GM19238 (cell line): ENCODE measurements around the gene C22orf31.

Experiments used
- DNase-seq: peaks from one replicate; pipeline ENCODE4 v3.0.0; 2011; ENCODE audit warnings: low spot score; ENCODE audit not compliant: insufficient read length

The C22orf31 gene

DNA sequence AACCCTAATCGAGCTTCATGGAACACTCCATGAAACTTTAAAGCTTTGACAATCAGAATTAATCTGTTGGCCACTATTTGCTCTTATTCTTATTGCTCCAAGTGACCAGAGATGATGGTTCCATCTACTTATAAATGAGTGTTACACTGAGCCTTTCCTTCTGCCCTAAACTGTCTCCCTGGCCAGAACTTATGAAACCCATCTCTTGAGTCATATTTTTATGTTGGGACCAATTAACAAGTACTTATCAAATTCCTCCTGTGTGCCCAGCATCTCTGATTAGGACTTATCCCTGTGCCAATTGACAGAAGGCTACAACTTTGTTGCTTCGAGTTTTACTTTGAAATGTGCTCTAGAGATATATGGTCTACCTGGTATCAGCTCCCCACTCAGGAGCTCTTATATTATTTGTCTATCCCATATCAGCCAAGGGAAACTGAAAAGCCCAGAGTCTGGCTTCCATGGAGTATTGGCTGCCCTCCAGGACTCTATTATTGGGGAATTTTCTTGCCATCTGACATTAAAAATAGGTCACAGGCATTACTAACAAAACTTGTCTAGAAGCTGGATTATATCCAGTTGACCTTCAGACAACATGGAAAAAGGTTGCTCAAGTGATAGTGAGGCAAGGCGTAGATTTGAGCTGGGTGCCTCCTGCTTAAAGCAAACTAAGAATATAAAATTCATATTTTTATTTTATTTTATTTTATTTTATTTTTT is 20.0 kb upstream of the C22orf31 start:
- no peak for DNase-seq

- DNase-seq: no peak
These were observed 18.7 kb upstream of the C22orf31 start for GRCh38 chr22:29080106-29080975.

GRCh38 chr22:29079218-29079901 is 17.7 kb upstream of the C22orf31 start:
- DNase-seq: no peak

DNA sequence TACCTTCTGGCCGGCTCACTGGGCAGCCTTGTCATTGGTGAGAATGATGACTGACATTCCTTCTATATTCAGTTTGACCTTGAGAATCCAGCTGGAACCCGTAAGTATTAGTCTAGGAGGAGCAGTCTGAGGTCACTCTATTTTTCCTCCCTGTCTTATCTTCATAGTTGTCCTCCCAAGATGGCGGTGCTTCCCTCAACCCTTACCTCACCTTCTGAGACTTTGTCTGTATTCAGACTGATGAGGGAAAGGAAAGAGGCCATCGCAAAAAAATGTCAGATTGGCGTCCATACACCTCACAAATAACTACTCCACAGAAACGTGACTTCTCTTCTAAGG is 17.2 kb upstream of the C22orf31 start:
- DNase-seq: no peak

DNA sequence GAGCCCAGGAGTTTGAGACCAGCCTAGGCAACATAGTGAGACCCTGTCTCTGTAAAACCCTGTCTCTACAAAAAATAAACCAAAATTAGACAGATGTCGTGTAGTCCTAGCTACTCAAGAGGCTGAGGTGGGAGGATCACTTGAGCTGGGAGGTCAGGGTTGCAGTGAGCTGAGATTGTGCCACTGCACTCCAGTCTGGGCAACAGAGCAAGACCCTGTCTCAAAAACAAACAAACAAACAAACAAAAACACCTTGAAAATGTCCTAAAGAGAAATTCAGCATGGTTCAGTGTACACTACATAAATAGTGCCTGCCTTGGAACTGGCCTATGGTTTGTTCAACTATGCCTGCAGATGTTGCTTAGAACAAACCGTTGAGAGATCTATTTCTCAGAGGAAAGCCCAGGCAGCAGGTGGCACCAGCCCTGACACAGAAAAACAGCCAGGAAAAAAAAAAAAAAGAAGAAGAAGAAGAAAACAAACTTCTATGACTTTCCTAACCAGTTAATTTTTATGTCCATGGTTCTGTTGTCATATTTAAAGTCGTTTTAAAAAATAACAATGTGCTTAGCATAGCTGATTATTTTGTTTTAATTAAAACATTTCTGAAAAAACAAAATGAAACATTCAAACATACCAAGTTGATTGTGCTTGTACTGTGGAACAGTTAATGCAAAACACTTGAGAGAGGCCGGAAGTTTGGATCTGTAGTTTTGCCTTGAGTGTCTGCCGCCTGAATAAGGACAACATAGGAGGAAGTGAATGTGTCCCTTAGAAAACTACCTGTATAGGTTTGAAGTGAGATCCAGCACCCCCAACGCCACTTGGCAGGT is 16.6 kb upstream of the C22orf31 start:
- no peak for DNase-seq

- no peak for DNase-seq
These were observed 12.7 kb upstream of the C22orf31 start for GRCh38 chr22:29074276-29074772.

GRCh38 chr22:29073618-29074275 is 12.1 kb upstream of the C22orf31 start:
- no peak for DNase-seq

DNA sequence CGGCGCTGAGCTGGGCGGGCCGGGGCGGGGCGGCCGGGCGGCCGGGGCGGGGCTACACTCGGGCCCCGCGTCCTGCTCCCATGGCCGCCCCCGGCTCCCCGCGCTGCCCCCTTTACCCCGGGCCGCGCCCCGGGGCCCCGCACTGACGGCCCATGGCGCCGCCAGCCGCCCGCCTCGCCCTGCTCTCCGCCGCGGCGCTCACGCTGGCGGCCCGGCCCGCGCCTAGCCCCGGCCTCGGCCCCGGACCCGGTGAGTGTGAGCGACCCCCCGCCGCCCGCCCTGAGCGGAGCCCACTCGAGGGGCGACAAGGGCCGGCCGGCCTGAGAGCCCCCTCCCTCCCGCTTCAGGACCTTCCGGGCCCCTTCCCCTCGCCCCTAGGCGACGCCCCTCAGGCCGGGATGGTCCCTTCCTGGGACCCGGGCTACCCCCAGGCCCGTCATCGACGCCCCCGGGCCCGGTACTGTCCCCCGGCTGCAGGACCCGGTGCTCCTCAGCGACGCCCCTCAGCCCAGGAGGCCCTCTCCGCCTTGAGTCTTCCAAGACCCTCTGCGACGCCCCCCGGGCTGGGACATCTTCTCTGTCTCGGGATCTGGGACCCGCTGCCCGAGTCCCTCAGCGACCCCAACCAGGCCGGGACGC is 11.5 kb upstream of the C22orf31 start, which contains the start of gene KREMEN1:
Gene KREMEN1 (plus strand): TSS at position 57 of the 639 bp plus-strand sequence. CDS start 96 bp downstream, at position 153.
- DNase-seq: no peak

GRCh38 chr22:29072193-29072978 is 10.8 kb upstream of the C22orf31 start:
- peak; percentile 87 for DNase-seq

DNA sequence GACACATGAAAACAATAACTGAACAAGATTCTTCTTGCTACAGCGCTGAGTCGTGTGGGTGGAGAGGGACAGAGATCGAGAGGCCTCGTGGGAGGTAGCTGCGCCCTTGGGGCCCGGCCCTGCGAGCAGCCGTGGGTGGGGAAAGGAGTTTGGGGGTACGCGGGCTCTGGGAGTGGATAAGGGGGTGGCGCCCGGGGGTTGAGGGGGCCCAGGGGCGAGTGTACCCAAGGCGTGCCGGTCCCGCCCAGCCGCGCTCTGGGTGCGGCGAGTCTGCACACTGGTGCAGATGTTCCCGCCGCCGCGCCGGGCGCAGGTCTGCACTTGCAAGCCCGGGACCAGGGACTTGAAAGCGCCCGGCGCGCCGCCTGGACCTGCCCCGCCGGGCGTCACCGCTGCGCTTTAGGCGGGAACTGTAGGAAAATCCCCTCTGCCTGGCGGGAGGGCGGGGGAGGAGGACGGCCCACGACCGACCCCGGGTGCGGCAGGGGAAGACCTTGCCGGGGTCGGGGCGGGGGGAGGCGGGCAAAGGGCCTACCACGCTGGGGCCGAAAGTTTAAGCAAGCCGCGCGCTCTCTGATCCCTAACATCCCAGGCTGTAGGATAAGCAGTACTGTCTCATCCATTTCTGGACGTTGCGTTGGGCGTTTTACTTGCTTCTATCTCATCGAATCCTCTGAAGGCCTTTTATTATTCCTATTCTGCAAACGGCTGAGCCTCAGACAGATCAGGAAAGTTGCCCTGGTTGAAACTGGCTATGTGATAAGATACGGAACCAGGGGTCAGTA is 9.8 kb upstream of the C22orf31 start:
- peak; percentile 25 for DNase-seq

- no peak for DNase-seq
These were observed 8.9 kb upstream of the C22orf31 start for GRCh38 chr22:29070490-29070889.

- DNase-seq: no peak
These were observed 7.8 kb upstream of the C22orf31 start for GRCh38 chr22:29069463-29069862.

- DNase-seq: no peak
These were observed 4.0 kb upstream of the C22orf31 start for GRCh38 chr22:29065468-29066190.

DNA sequence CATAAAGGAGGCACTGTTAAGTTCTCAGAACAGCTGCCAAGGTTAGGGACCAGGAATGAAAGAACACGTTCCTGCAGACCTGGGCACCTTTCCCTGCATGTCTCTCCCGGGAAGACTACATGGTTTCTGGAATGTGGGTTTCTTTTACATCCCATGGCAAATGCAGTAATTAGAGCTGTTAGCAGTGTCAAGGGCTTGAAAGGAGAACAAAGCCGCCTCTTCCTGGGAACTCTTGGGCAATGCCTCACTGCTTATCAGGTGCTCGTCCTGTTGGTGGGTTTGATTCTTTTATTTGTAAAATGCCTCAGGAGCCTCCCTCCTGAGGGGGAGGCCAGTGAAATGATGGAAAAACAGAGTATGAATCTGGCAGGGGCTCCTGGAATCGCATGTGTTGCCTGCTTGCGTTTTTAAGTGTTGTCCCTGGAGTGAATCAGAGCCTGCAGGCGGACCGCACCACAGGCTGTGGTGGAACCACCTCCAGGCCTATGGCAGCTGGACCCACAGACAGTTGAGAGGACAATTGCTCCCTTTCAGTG is 723 bp upstream of the C22orf31 start:
- DNase-seq: no peak

GRCh38 chr22:29060931-29061330 is 700 bp downstream of the C22orf31 start:
- no peak for DNase-seq

DNA sequence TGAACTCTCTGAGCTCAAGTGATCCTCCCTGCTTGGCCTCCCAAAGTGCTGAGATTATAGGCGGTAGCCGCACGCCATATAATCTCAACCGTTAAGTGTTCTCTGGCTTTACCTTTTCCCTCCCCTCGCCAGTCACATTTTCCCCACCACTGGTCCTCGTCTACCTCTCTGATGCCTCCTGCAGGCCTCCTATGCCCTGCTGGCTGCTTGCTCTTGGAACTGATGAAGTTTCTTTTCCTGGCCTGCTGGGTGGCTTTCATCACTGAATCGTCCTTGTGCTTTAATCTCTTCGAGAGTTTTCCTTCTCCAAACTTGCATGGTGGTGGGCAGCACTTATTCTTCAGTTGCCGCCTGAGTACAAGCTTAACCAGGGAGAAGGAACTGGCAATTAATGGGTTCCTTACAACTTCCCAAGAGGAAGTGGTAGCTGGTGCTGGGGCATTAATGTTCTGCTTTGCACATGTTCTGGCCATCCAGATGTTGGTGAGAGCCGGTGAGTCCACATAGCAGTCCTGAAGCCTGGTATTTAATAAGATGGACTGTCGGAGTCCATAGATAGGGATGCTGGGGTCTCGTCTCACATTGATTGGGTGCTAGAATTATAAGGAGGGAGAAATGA is 1.3 kb downstream of the C22orf31 start:
- no peak for DNase-seq

DNA sequence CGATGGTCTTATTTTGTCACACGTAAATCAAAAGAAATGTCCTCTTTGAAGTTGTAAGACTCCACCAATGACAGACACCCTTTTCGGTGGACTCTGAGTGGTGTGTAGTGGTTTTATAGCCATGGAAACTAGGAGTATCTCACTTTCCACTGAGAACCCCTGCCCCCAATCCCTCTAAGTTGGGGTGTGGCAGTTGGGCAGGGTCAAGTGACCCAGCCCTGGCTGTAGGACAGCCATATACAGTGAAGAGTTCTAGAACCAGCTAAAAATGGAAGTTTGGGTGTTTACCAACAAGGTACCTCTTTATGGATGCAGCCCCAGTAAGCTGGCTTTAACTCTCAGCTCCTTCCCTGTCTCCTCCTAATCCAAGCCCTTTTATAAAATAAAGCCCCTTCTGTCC is 5.2 kb downstream of the C22orf31 start:
- no peak for DNase-seq
